Natural killer cell (primary cell): ENCODE measurements around the gene ADAMTS4. TPM values are rescaled to one million over a fixed set of nuclear protein-coding genes. Genes with fewer than 3 reads are reported as not detected.

Source experiments
- ATAC-seq, 3 donors: fragments of 150-1000 bp in 2 of 3; fragments of 200-7000 bp in 1 of 3; cut with Tn5 transposase; 1 replicate in 1 of 3; 2 replicates in 2 of 3; pipeline ENCODE4 v1.10.0; 2021; ENCODE audit warnings: mild to moderate bottlenecking in 2 of 3, moderate library complexity in 2 of 3
- DNase-seq, 2 donors: peaks; one replicate each; pipeline versions ENCODE4 v3.0.0 to v3.0.0-alpha.2; 2013 to 2021; ENCODE audit warnings: mixed read lengths in 1 of 2
- H3K27ac ChIP-seq: one replicate; pipeline ENCODE4 v1.5.1; 2013; ENCODE audit warnings: mild to moderate bottlenecking, low read length
- H3K27me3 ChIP-seq: one replicate; pipeline ENCODE4 v1.6.1; 2013; ENCODE audit warnings: low read length; ENCODE audit not compliant: control insufficient read depth, insufficient read depth
- H3K36me3 ChIP-seq: one replicate; pipeline ENCODE4 v1.6.1; 2013; ENCODE audit warnings: low read length; ENCODE audit not compliant: control insufficient read depth, insufficient read depth
- H3K4me1 ChIP-seq: one replicate; pipeline ENCODE4 v1.6.1; 2013; ENCODE audit warnings: low read length; ENCODE audit not compliant: control insufficient read depth, insufficient read depth
- H3K4me3 ChIP-seq: one replicate; pipeline ENCODE4 v1.5.1; 2013; ENCODE audit warnings: low read length
- H3K9me3 ChIP-seq: one replicate; pipeline ENCODE4 v1.6.1; 2013; ENCODE audit warnings: low read length; ENCODE audit not compliant: control insufficient read depth, insufficient read depth
- H3K27ac Mint-ChIP-seq, 2 donors: one replicate each; pipeline ENCODE4 v1.8.0; 2022; ENCODE audit warnings: mild to moderate bottlenecking in 2 of 2, mixed read lengths in 2 of 2, moderate library complexity in 1 of 2
- H3K27me3 Mint-ChIP-seq, 2 donors: one replicate each; pipeline ENCODE4 v1.8.0; 2022; ENCODE audit warnings: low read depth in 2 of 2, mixed read lengths in 2 of 2
- H3K36me3 Mint-ChIP-seq: one replicate; pipeline ENCODE4 v1.8.0; 2022; ENCODE audit warnings: mixed read lengths
- H3K4me1 Mint-ChIP-seq, 2 donors: one replicate each; pipeline ENCODE4 v1.8.0; 2022; ENCODE audit warnings: mixed read lengths in 2 of 2
- H3K4me3 Mint-ChIP-seq: one replicate; pipeline ENCODE4 v1.8.0; 2022; ENCODE audit warnings: mild to moderate bottlenecking, moderate library complexity, mixed read lengths
- H3K9me3 Mint-ChIP-seq, 2 donors: one replicate each; pipeline ENCODE4 v1.8.0; 2022; ENCODE audit warnings: mixed read lengths in 2 of 2
- CTCF ChIP-seq: fragments of 200-600 bp; IDR thresholded peaks from one replicate; pipeline ENCODE4 v1.8.0; 2022; ENCODE audit warnings: antibody characterized with exemption
- WGBS: methylation state at CpG from one replicate; pipeline ENCODE4 v1.1.7; 2013; ENCODE audit warnings: missing lambda C conversion rate; ENCODE audit not compliant: insufficient coverage; 5-methylcytosine and 5-hydroxymethylcytosine counted together
- intact Hi-C: fragments of 100-400 bp; cut with micrococcal nuclease; formaldehyde crosslinking; loops from one replicate; pipeline ENCODE4 v1.14.2; 2022
- total RNA-seq, 4 donors: library from RNA; stranded (reverse); fragments of 120-200 nt in 1 of 4; gene quantifications; one replicate each; pipeline versions ENCODE4 v1.2.3 to v1.2.4, GENCODE V29; 2013 to 2022

Gene ADAMTS4
- total RNA-seq, 3 donors from 2014 or later (not counting 1 experiment from before 2014, with no cell fraction given), result 0.14 to 0.20 (median 0.14) TPM

- intact Hi-C loops, result loop anchor here (1.0 to 10.0 kb wide), 5 partner anchors 8 to 518 kb away; partner anchors contain the start of gene FCGR3A
- Histone ChIP-seq H3K9me3 (no peaks in the 10 kb centered on the region), H3K27me3 (no peaks in the 10 kb centered on the region), H3K4me3 (peak overlapping the region; percentile 76), H3K27ac (peak overlapping the region; percentile 86), H3K4me1 (peaks cover 34% of the 10 kb centered on the region), H3K36me3 (peaks cover 41% of the 10 kb centered on the region)
- no peak for TF ChIP-seq CTCF
- Mint-ChIP-seq H3K9me3 (no peaks in the 10 kb centered on the region), H3K27me3 (no peaks in the 10 kb centered on the region), H3K36me3 (peaks cover 9% of the 10 kb centered on the region), H3K4me1 (peaks cover 56 to 70% of the 10 kb centered on the region in 2 donors), H3K4me3 (peak overlapping the region; percentile 95), H3K27ac (peak overlapping the region; percentile 96 to 99)
- ATAC-seq (peak; percentile 72 to 86 (median 80)), DNase-seq (peak; percentile 42 to 53)
- 27% methylated on average over 7 of the region's 7 CpGs for WGBS
These were observed 18.3 kb upstream of the ADAMTS4 start for GRCh38 chr1:161216945-161217712.

- Mint-ChIP-seq H3K4me3 (peak within 1 kb of the TSS; percentile 95), H3K27ac (peak within 1 kb of the TSS; percentile 96 to 99), H3K36me3 (peaks cover 11% of the 10 kb centered on the region), H3K4me1 (peaks cover 61 to 68% of the 10 kb centered on the region in 2 donors), H3K9me3 (no peaks in the 10 kb centered on the region), H3K27me3 (no peaks in the 10 kb centered on the region)
- intact Hi-C loops, result loop anchor here (5.0 to 10.0 kb wide), 3 partner anchors 330 to 520 kb away; partner anchors contain the start of gene FCGR3A
- TF ChIP-seq CTCF, result no peak
- WGBS, result 18% methylated on average over 10 of the region's 10 CpGs
- Histone ChIP-seq H3K36me3 (peaks cover 60% of the 10 kb centered on the region), H3K27ac (peak within 1 kb of the TSS; percentile 86), H3K27me3 (no peaks in the 10 kb centered on the region), H3K9me3 (no peaks in the 10 kb centered on the region), H3K4me1 (peaks cover 34% of the 10 kb centered on the region), H3K4me3 (peak within 1 kb of the TSS; percentile 76)
- ATAC-seq, result peak in 2 of 3 donors; percentile 6 to 48
- no peak for DNase-seq
These were observed 16.2 kb upstream of the ADAMTS4 start, which contains the start of gene FCER1G for GRCh38 chr1:161215076-161215475. Gene FCER1G (plus strand): TSS chr1:161215295. CDS start chr1:161215322, 27 bp downstream.

GRCh38 chr1:161214369-161214768, 15.5 kb upstream of the ADAMTS4 start:
- no peaks in the 10 kb centered on the region for H3K9me3 ChIP-seq
- Mint-ChIP-seq H3K4me3 (peak overlapping the region; percentile 95), H3K27ac (peak overlapping the region; percentile 96 to 99), H3K4me1 (peaks cover 66 to 68% of the 10 kb centered on the region in 2 donors), H3K27me3 (no peaks in the 10 kb centered on the region), H3K9me3 (no peaks in the 10 kb centered on the region), H3K36me3 (peaks cover 18% of the 10 kb centered on the region)
- WGBS, result 95% methylated on average over 8 of the region's 9 CpGs
- no peaks in the 10 kb centered on the region for H3K27me3 ChIP-seq
- TF ChIP-seq CTCF, result no peak
- H3K4me1 ChIP-seq, result peaks cover 39% of the 10 kb centered on the region
- peak overlapping the region; percentile 86 for H3K27ac ChIP-seq
- peaks cover 60% of the 10 kb centered on the region for H3K36me3 ChIP-seq
- DNase-seq (no peak), ATAC-seq (no peak)
- intact Hi-C loops, result loop anchor here (10.0 kb wide), 2 partner anchors 330 to 520 kb away; partner anchors contain the start of gene FCGR3A
- H3K4me3 ChIP-seq, result no peak overlapping the region
